ENCODE measurements around the gene MTA2.

MTA2 gene

DNA sequence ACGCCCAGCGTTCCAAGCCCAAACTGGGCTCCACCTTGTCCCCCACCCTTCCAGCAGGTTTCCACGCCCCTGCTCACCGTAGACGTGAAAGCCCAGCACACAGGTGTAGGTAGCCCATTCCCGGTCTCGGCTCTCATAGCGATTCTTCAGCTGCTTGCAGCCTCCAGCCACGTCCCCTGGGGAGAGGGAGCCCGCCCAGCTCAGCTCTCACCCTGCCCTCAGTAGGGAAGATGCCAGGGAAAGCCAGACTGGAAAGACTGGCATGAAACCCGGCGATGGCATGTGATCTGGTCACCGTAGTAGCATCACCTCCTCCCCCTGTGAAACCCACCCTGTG, 1.4 kb upstream of the MTA2 start:
- DNase-seq (ENCODE audit: extremely low spot score) = no peak
- ChIA-PET CTCF (interaction anchor here (1.6 kb wide), 1 partner anchor 178 kb away, joined by 6 read pairs; no protein-coding TSS in a partner anchor), POLR2A (no interaction called here)
- TF ChIP-seq, protein P1, sequence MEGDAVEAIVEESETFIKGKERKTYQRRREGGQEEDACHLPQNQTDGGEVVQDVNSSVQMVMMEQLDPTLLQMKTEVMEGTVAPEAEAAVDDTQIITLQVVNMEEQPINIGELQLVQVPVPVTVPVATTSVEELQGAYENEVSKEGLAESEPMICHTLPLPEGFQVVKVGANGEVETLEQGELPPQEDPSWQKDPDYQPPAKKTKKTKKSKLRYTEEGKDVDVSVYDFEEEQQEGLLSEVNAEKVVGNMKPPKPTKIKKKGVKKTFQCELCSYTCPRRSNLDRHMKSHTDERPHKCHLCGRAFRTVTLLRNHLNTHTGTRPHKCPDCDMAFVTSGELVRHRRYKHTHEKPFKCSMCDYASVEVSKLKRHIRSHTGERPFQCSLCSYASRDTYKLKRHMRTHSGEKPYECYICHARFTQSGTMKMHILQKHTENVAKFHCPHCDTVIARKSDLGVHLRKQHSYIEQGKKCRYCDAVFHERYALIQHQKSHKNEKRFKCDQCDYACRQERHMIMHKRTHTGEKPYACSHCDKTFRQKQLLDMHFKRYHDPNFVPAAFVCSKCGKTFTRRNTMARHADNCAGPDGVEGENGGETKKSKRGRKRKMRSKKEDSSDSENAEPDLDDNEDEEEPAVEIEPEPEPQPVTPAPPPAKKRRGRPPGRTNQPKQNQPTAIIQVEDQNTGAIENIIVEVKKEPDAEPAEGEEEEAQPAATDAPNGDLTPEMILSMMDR (IDR thresholded peaks at IDR 0.05; ENCODE audit: control extremely low read depth, extremely low read depth, low read depth, missing control alignments) = no peak

DNA sequence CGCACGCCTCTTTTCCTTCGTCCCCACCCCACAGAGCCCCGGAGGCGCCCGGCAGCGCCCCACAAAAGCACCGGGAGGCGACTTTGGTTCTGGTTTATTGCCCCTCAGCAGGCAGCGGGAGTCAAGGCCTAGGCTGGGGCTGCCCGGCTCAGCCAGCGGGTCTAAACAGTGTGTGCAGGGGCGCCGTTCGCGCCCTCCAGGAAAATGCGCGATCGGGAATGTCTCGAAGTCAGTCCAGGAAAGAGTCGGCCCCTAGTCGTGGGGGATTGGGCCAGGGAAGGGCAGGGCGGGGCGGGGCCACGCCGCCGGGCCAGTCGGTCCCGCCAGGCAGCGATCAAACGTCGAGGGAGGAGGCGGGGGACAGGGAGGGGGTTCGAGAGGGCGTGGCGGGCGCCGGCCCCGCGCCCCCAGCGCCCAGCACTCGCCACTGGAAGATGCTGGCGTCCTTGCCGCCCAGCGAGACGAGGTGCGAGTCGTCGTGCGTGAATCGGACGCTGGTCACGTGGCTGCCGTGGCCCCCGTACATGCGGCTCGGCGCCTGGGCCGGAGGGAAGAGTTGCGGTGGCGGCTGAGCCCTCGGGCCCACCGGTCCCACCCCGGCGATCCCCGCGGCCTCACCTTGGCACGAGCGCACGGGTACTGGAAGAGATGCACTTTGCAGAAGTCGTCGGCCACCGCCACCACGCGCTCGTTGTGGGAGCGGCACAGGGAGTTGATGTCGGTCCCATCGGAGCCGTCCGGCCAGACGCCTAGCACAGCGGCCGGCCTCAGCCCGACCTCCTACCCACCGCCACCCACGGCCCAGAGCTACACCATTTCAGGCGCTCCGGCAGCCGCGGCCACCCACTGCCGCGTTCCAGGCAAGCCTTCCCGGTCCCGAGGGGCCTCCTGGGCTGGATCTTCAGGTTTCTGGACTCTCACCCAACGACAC, 741 bp upstream of the MTA2 start:
- ChIA-PET POLR2A (interaction anchor here (0.5 to 3.1 kb wide), 13 partner anchors 9 to 239 kb away, joined by 3 to 64 read pairs (median 4); partner anchors contain the start of genes C11orf98, CSKMT, EEF1G and INTS5), CTCF (interaction anchor here (0.7 to 2.1 kb wide), 6 partner anchors 9 to 178 kb away, joined by 3 to 26 read pairs (median 4); partner anchors contain the start of genes B3GAT3 and TUT1)
- DNase-seq (ENCODE audit: extremely low spot score) = peak; percentile 39
- TF ChIP-seq, protein P1 (IDR thresholded peaks at IDR 0.05; ENCODE audit: control extremely low read depth, extremely low read depth, low read depth, missing control alignments) = no peak

DNA sequence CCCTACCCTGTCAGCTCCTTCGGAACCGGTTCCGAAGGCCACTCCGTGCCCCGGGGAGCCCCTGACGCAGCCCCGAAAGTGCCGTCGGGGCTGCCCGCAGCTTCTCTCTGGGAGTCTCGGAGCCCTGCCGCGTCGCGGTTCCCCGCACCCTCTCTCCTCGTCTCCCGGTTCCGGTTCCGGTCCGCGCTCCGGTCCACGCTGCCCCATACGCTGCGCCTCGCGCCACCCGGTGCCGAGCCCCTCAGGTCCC, 618 bp downstream of the MTA2 start:
- POLR2A ChIA-PET = interaction anchor here (1.0 to 3.1 kb wide), 7 partner anchors 9 to 240 kb away, joined by 3 to 64 read pairs (median 6); partner anchors contain the start of genes C11orf98, CSKMT, INTS5 and TUT1

DNA sequence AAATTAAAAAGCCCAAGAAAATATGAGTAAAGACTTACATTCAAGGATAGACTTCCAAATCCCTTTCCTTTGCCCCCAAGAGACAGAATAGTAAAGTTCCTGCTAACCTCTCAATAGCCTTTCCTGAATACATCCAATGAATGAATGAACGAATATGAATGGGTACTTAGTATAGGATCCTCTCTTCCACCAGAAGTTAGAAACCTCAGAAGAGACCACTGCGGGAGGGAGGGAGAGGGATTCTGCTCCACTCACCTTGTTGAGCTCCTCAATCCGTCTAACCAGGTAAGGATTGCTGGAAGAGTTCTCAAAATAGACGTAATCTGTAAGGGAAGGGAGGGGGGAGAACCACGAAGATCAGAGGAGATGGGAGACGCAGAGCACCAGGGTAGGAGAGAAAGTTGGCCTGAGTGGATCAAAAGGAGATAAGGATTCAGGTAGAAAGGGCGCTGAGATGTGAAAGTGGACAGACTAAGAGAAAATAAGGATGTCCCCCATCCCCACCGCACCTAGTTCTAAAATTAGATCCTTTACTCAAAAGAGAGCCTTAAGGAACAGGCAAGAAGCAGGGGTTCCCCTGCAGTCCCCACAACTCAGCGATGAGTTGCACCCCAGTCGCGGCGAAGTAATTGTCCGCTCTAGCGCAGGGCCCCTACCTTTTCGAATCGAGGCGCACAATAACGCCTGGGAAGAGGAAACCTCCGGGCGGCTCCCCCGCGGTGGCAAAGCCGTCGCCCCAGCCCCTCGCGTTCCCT, 1.1 kb downstream of the MTA2 start:
- TF ChIP-seq, protein P1 (IDR thresholded peaks at IDR 0.05; ENCODE audit: control extremely low read depth, extremely low read depth, low read depth, missing control alignments) = no peak
- ChIA-PET POLR2A (interaction anchor here (1.2 to 3.1 kb wide), 3 partner anchors 9 to 64 kb away, joined by 4 to 64 read pairs (median 21); partner anchors contain the start of genes C11orf98, CSKMT and TUT1), CTCF (interaction anchor here (1.3 to 2.5 kb wide), 3 partner anchors 8 to 19 kb away, joined by 4 to 26 read pairs (median 12); partner anchors contain the start of genes EML3 and TUT1)
- DNase-seq (ENCODE audit: extremely low spot score) = no peak

More for the DNA sequence above, 618 bp downstream of the MTA2 start:
- CTCF ChIA-PET = interaction anchor here (0.8 to 2.1 kb wide), 5 partner anchors 9 to 176 kb away, joined by 4 to 26 read pairs (median 5); partner anchors contain the start of gene TUT1
- TF ChIP-seq, protein P1 (IDR thresholded peaks at IDR 0.05; ENCODE audit: control extremely low read depth, extremely low read depth, low read depth, missing control alignments) = no peak
- peak; percentile 24 for DNase-seq (ENCODE audit: extremely low spot score)

DNA sequence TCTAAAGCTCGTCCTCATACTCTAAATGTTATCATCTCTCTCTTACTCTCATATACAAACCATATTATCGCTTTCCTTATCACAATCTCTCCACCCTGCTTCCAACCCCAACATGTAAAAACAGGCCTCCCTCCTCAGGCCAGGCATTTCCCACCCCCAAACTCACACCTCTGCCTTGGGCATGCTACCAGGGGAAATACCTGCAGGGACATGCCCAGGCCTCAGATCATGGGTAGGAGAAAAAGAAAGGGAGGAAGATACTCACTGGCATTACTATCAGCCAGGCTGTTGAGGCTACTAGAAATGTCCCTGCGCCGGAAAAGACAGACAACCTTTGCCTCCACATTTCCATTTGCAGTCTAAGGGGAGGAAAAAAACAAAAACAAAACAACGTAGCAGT, 1.8 kb downstream of the MTA2 start:
- DNase-seq (ENCODE audit: extremely low spot score) = no peak
- CTCF ChIA-PET = interaction anchor here (2.1 to 2.5 kb wide), 2 partner anchors 8 to 12 kb away, joined by 12 to 26 read pairs; partner anchors contain the start of genes EML3 and TUT1
- TF ChIP-seq, protein P1 (IDR thresholded peaks at IDR 0.05; ENCODE audit: control extremely low read depth, extremely low read depth, low read depth, missing control alignments) = no peak
- POLR2A ChIA-PET = interaction anchor here (1.0 to 3.1 kb wide), 3 partner anchors 8 to 65 kb away, joined by 3 to 64 read pairs (median 6); partner anchors contain the start of genes C11orf98, CSKMT and TUT1

Data from GM10248 (cell line).